ENCODE results near the gene PAX5.
"Not testable (repeated sequence)": the region's sequence is repeated elsewhere in the genome, so short reads cannot be mapped to it uniquely, and the experiment has no call there.

The PAX5 gene

GRCh38 chr9:37062336-37062735 is 28.3 kb upstream of the PAX5 start:
- no peak for DNase-seq (ENCODE audit: low read depth)
- no peak for TF ChIP-seq CTCF (IDR thresholded peaks at IDR 0.05; ENCODE audit: insufficient read depth, low read depth, low read length, missing control alignments)
- no peak overlapping the region for H3K4me3 ChIP-seq (ENCODE audit: low read depth, low read length)

- no peak for TF ChIP-seq CTCF (IDR thresholded peaks at IDR 0.05; ENCODE audit: insufficient read depth, low read depth, low read length, missing control alignments)
- H3K4me3 ChIP-seq (ENCODE audit: low read depth, low read length): no peak overlapping the region
- no peak for DNase-seq (ENCODE audit: low read depth)
Observed at GRCh38 chr9:37061768-37062167, 27.7 kb upstream of the PAX5 start.

- DNase-seq (ENCODE audit: low read depth): peak; percentile 47
- TF ChIP-seq CTCF (IDR thresholded peaks at IDR 0.05; ENCODE audit: insufficient read depth, low read depth, low read length, missing control alignments): no peak
- H3K4me3 ChIP-seq (ENCODE audit: low read depth, low read length): no peak overlapping the region
Observed at GRCh38 chr9:37060833-37061232, 26.8 kb upstream of the PAX5 start.

- no peak for TF ChIP-seq CTCF (IDR thresholded peaks at IDR 0.05; ENCODE audit: insufficient read depth, low read depth, low read length, missing control alignments)
- no peak for DNase-seq (ENCODE audit: low read depth)
- no peak overlapping the region for H3K4me3 ChIP-seq (ENCODE audit: low read depth, low read length)
Observed at GRCh38 chr9:37056046-37056920, 22.2 kb upstream of the PAX5 start.

- H3K4me3 ChIP-seq (ENCODE audit: low read depth, low read length); DNase-seq (ENCODE audit: low read depth): not testable (repeated sequence)
Observed at GRCh38 chr9:37054363-37054720, 20.3 kb upstream of the PAX5 start.

GRCh38 chr9:37053684-37054362 is 19.8 kb upstream of the PAX5 start:
- DNase-seq (ENCODE audit: low read depth): no peak
- TF ChIP-seq CTCF (IDR thresholded peaks at IDR 0.05; ENCODE audit: insufficient read depth, low read depth, low read length, missing control alignments): no peak
- no peak overlapping the region for H3K4me3 ChIP-seq (ENCODE audit: low read depth, low read length)

GRCh38 chr9:37046683-37047082 is 12.6 kb upstream of the PAX5 start:
- H3K4me3 ChIP-seq (ENCODE audit: low read depth, low read length): no peak overlapping the region
- no peak for DNase-seq (ENCODE audit: low read depth)
- TF ChIP-seq CTCF (IDR thresholded peaks at IDR 0.05; ENCODE audit: insufficient read depth, low read depth, low read length, missing control alignments): no peak
